GM12878 (cell line): ENCODE measurements around the gene KRT34. TPM values are rescaled to one million over a fixed set of nuclear protein-coding genes. Genes with fewer than 3 reads are reported as not detected.

Experiments used
- ATAC-seq: fragments of 200-7000 bp; cut with Tn5 transposase; 3 replicates; pipeline ENCODE4 v1.9.1; 2020; ENCODE audit warnings: mild to moderate bottlenecking, moderate library complexity
- BruUV-seq: library from RNA; stranded (reverse); fragments of 400-500 nt; replicated peaks from 2 replicates; lab custom pipeline; 2021; lab: Mats Ljungman, UMichigan
- CTCF ChIA-PET: fragments of 300-600 bp; sonication (Branson Sonifier 250); formaldehyde crosslinking; extraction: SDS; loops from one replicate; lab custom pipeline; 2021; ENCODE audit warnings: inconsistent platforms; lab: Yijun Ruan, JAX
- POLR2A ChIA-PET: fragments of 350-600 bp; formaldehyde crosslinking; extraction: SDS; loops from one replicate; lab custom pipeline; 2021; ENCODE audit warnings: inconsistent platforms; lab: Charles Lee
- RAD21 ChIA-PET: fragments of 300-600 bp; sonication (Branson Sonifier 250); formaldehyde crosslinking; loops from one replicate; lab custom pipeline; 2023; ENCODE audit warnings: antibody characterized with exemption; ENCODE audit not compliant: unreplicated experiment; lab: Charles Lee
- SMC1A ChIA-PET: fragments of 300-600 bp; sonication (Branson Sonifier 250); formaldehyde crosslinking; loops from one replicate; lab custom pipeline; 2023; ENCODE audit not compliant: unreplicated experiment, uncharacterized antibody; lab: Charles Lee
- DNase-seq: peaks from one replicate; pipeline ENCODE4 v3.0.0-alpha.2; 2011; ENCODE audit warnings: low read depth, low spot score
- FAIRE-seq: peaks from 3 replicates; lab custom pipeline; 2011; peaks lifted over from hg19 to GRCh38; lab: Jason Lieb, UNC
- H2AFZ ChIP-seq: 2 replicates; pipeline ENCODE4 v1.6.0; 2011; ENCODE audit warnings: low read depth, low read length, control low read depth; ENCODE audit not compliant: control insufficient read depth
- H3K27ac ChIP-seq: 2 replicates; pipeline ENCODE4 v1.5.1; 2011; ENCODE audit warnings: control low read depth; ENCODE audit not compliant: control insufficient read depth, insufficient read depth
- H3K27me3 ChIP-seq, 2 experiments: replicated peaks in 1 of 2; 2 replicates each; pipeline versions ENCODE4 v1.6.0 to v1.6.1; 2011; ENCODE audit warnings: low read length in 1 of 2; ENCODE audit not compliant: control insufficient read depth in 2 of 2, insufficient read depth in 2 of 2
- H3K36me3 ChIP-seq, 2 experiments: 2 replicates each; pipeline ENCODE4 v1.5.1; 2011; ENCODE audit warnings: low read length in 1 of 2; ENCODE audit not compliant: control insufficient read depth in 2 of 2, insufficient read depth in 2 of 2
- H3K4me1 ChIP-seq: 2 replicates; pipeline ENCODE4 v1.6.1; 2011; ENCODE audit warnings: mild to moderate bottlenecking, low read length, moderate library complexity, mixed read lengths; ENCODE audit not compliant: control insufficient read depth, insufficient read depth
- H3K4me2 ChIP-seq: 2 replicates; pipeline ENCODE4 v1.6.0; 2011; ENCODE audit warnings: control low read depth; ENCODE audit not compliant: control insufficient read depth, insufficient read depth
- H3K4me3 ChIP-seq: fragments of 200-600 bp; sonication (generic); 2 replicates; pipeline ENCODE4 v1.5.1; 2016
- H3K79me2 ChIP-seq: 2 replicates; pipeline ENCODE4 v1.6.0; 2011; ENCODE audit warnings: low read length; ENCODE audit not compliant: control insufficient read depth, insufficient read depth
- H3K9ac ChIP-seq: 2 replicates; pipeline ENCODE4 v1.8.0; 2011; ENCODE audit warnings: low read length, control low read depth, mixed read lengths; ENCODE audit not compliant: control insufficient read depth, insufficient read depth
- H3K9me3 ChIP-seq: replicated peaks from 3 replicates; pipeline ENCODE4 v1.5.1; 2011; ENCODE audit warnings: mild to moderate bottlenecking, low read length; ENCODE audit not compliant: control insufficient read depth, insufficient read depth
- H4K20me1 ChIP-seq: 2 replicates; pipeline ENCODE4 v1.6.0; 2011; ENCODE audit not compliant: control insufficient read depth, insufficient read depth
- CHD2 ChIP-seq: IDR thresholded peaks from 2 replicates; pipeline ENCODE4 v1.6.1; 2011; ENCODE audit warnings: low read depth, low read length, improper control_type of control experiment, borderline replicate concordance
- ETV6 ChIP-seq, 2 experiments: fragments of 450-650 bp in 1 of 2; IDR thresholded peaks in 1 of 2; conservative IDR thresholded peaks in 1 of 2; 2 replicates each; pipeline ENCODE4 v1.6.1; 2014; ENCODE audit warnings: antibody characterized with exemption in 1 of 2, borderline replicate concordance in 1 of 2, low read depth in 1 of 2, mild to moderate bottlenecking in 1 of 2, moderate library complexity in 1 of 2
- HDAC6 ChIP-seq: fragments of 200-600 bp; sonication (generic); IDR thresholded peaks from one replicate; pipeline ENCODE4 v1.8.0; 2017; ENCODE audit warnings: antibody characterized with exemption; ENCODE audit not compliant: unreplicated experiment
- MEF2A ChIP-seq: IDR thresholded peaks from 2 replicates; pipeline ENCODE4 v1.6.1; 2011; ENCODE audit warnings: low read depth, mild to moderate bottlenecking, low read length, moderate library complexity; ENCODE audit not compliant: insufficient read depth
- MXI1 ChIP-seq: fragments of 150-350 bp; IDR thresholded peaks from 2 replicates; pipeline ENCODE4 v1.6.1; 2011; ENCODE audit warnings: low read depth, mild to moderate bottlenecking, inconsistent platforms, low read length, improper control_type of control experiment
- MYB ChIP-seq: fragments of 150-350 bp; IDR thresholded peaks from 2 replicates; pipeline ENCODE4 v1.6.1; 2014; ENCODE audit warnings: mild to moderate bottlenecking, low read depth, low read length, borderline replicate concordance
- NFYB ChIP-seq: IDR thresholded peaks from 2 replicates; pipeline ENCODE4 v1.6.1; 2011; ENCODE audit warnings: low read depth, mild to moderate bottlenecking, low read length, improper control_type of control experiment, moderate library complexity; ENCODE audit not compliant: insufficient read depth
- RCOR1 ChIP-seq: conservative IDR thresholded peaks from 2 replicates; pipeline ENCODE4 v1.6.1; 2012; ENCODE audit warnings: low read depth, low read length, improper control_type of control experiment
- SPI1 ChIP-seq: IDR thresholded peaks from 2 replicates; pipeline ENCODE4 v1.6.1; 2011; ENCODE audit warnings: low read depth, mild to moderate bottlenecking, low read length, moderate library complexity, borderline replicate concordance; ENCODE audit not compliant: insufficient read depth
- SUPT20H ChIP-seq: IDR thresholded peaks from 2 replicates; pipeline ENCODE4 v1.6.1; 2011; ENCODE audit warnings: low read depth, mild to moderate bottlenecking, low read length, moderate library complexity, borderline replicate concordance; ENCODE audit not compliant: control insufficient read depth
- TCF12 ChIP-seq: IDR thresholded peaks from 2 replicates; pipeline ENCODE4 v1.6.1; 2011; ENCODE audit warnings: low read depth, mild to moderate bottlenecking, low read length
- ZNF207 ChIP-seq: fragments of 450-650 bp; IDR thresholded peaks from 2 replicates; pipeline ENCODE4 v1.6.1; 2014; ENCODE audit warnings: antibody characterized with exemption, mild to moderate bottlenecking, borderline replicate concordance
- ZNF24 ChIP-seq: fragments of 450-650 bp; IDR thresholded peaks from 2 replicates; pipeline ENCODE4 v1.6.1; 2017; ENCODE audit warnings: antibody characterized with exemption, mild to moderate bottlenecking
- WGBS: methylation state at CpG from one replicate; pipeline ENCODE4 v1.1.6; 2016; ENCODE audit warnings: low lambda C conversion rate; ENCODE audit not compliant: insufficient replicate concordance, insufficient coverage; ENCODE audit errors: missing lambda C conversion rate; 5-methylcytosine and 5-hydroxymethylcytosine counted together
- in situ Hi-C: fragments of 300-500 bp; cut with MboI; formaldehyde crosslinking; loops from 9 replicates; pipeline ENCODE4 v1.14.3; 2018; ENCODE audit warnings: mixed read lengths
- intact Hi-C: fragments of 100-400 bp; cut with micrococcal nuclease; formaldehyde crosslinking; loops from one replicate; pipeline ENCODE4 v1.14.2; 2022; ENCODE audit not compliant: unreplicated experiment
- polyA plus RNA-seq, 11 experiments: library from polyadenylated mRNA; depleted of rRNA in 4 of 11; unstranded in 6 of 11; stranded (reverse) in 5 of 11; fragments of >200 nt; fragmentation: Nextera tagmentation in 4 of 11; fragmentation: Illumina TruSeq in 1 of 11; extraction: Ambion mirVana in 4 of 11; extraction: Trizol in 1 of 11; gene quantifications; 1 replicate in 1 of 11; 2 replicates in 10 of 11; pipeline versions ENCODE4 v1.2.1 to v1.2.3, GENCODE V29; 2011 to 2016; ENCODE audit warnings: inconsistent platforms in 2 of 11, missing spikeins in 2 of 11, low read depth in 1 of 11
- total RNA-seq, 4 experiments: library from RNA; depleted of rRNA in 3 of 4; stranded (reverse); fragments of >200 nt in 3 of 4; fragmentation: Illumina TruSeq in 1 of 4; extraction: Trizol in 1 of 4; gene quantifications; 2 replicates each; pipeline versions ENCODE4 v1.2.1 to v1.2.3, GENCODE V29; 2013 to 2021
- TF ChIP-seq, protein P1 (sequence below): fragments of 450-650 bp; IDR thresholded peaks from 2 replicates; pipeline ENCODE4 v1.6.1; 2017; ENCODE audit warnings: low read depth, mild to moderate bottlenecking, moderate library complexity
- TF ChIP-seq, protein P2 (sequence below): fragments of 450-650 bp; conservative IDR thresholded peaks from 2 replicates; pipeline ENCODE4 v1.6.1; 2017; ENCODE audit warnings: mild to moderate bottlenecking, moderate library complexity
- TF ChIP-seq, protein P3 (sequence below): fragments of 150-350 bp; IDR thresholded peaks from 2 replicates; pipeline ENCODE4 v1.6.1; 2016; ENCODE audit warnings: low read depth, low read length

Gene KRT34
- total and polyA plus RNA-seq, 10 of the 15 experiments (the other 5 are each of a cell fraction or from before 2014, with no cell fraction given), result not detected

DNA sequence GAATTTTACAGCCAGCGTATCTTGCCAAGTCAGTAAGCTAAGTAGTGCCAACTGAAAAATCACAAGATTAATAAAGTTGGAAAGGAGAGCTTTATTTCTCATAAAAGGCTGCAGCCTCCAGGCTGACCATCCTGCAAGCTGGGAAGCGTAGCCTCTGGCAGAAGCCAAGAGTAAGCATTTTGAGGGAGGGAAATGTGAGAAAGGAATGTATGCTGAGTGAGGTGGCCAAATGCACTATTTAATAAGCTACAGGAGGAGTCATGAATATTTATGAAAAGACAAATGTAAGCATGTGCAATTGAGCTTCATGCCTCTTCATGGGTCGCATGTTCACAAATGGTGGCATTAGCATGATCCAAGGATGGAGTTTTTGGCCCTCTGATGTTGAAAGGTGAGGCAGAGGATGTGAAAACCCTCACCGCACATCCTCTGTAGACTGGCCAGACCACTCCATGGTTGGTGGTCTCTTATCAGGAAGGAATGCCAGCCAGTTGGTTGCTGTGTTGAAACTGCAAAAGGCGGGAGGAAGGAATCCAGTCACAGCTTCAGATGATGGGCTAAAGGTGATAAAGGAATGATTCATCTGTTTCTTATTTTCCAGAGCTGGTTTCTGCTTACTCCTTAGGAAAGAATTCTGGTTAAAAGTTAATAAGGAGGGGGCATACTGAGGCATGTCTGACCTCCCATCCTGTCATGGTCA lies 21.7 kb downstream of the KRT34 start:
- RAD21 ChIA-PET, result no interaction called here
- no peak for FAIRE-seq
- TF ChIP-seq SUPT20H (no peak), MYB (no peak), ZNF24 (no peak), TCF12 (no peak), NFYB (no peak), MEF2A (no peak), CHD2 (no peak), HDAC6 (no peak), RCOR1 (no peak), ETV6 (conservative IDR thresholded peaks at IDR 0.05 in 1 of 2, IDR thresholded peaks at IDR 0.05 in 1 of 2; ENCODE audit: borderline replicate concordance in 1 of 2, low read depth in 1 of 2) (no peak), MXI1 (no peak), ZNF207 (no peak), SPI1 (no peak)
- TF ChIP-seq, protein P1, sequence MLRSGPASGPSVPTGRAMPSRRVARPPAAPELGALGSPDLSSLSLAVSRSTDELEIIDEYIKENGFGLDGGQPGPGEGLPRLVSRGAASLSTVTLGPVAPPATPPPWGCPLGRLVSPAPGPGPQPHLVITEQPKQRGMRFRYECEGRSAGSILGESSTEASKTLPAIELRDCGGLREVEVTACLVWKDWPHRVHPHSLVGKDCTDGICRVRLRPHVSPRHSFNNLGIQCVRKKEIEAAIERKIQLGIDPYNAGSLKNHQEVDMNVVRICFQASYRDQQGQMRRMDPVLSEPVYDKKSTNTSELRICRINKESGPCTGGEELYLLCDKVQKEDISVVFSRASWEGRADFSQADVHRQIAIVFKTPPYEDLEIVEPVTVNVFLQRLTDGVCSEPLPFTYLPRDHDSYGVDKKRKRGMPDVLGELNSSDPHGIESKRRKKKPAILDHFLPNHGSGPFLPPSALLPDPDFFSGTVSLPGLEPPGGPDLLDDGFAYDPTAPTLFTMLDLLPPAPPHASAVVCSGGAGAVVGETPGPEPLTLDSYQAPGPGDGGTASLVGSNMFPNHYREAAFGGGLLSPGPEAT, result no peak
- TF ChIP-seq, protein P2, sequence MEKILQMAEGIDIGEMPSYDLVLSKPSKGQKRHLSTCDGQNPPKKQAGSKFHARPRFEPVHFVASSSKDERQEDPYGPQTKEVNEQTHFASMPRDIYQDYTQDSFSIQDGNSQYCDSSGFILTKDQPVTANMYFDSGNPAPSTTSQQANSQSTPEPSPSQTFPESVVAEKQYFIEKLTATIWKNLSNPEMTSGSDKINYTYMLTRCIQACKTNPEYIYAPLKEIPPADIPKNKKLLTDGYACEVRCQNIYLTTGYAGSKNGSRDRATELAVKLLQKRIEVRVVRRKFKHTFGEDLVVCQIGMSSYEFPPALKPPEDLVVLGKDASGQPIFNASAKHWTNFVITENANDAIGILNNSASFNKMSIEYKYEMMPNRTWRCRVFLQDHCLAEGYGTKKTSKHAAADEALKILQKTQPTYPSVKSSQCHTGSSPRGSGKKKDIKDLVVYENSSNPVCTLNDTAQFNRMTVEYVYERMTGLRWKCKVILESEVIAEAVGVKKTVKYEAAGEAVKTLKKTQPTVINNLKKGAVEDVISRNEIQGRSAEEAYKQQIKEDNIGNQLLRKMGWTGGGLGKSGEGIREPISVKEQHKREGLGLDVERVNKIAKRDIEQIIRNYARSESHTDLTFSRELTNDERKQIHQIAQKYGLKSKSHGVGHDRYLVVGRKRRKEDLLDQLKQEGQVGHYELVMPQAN, result no peak
- TF ChIP-seq, protein P3, sequence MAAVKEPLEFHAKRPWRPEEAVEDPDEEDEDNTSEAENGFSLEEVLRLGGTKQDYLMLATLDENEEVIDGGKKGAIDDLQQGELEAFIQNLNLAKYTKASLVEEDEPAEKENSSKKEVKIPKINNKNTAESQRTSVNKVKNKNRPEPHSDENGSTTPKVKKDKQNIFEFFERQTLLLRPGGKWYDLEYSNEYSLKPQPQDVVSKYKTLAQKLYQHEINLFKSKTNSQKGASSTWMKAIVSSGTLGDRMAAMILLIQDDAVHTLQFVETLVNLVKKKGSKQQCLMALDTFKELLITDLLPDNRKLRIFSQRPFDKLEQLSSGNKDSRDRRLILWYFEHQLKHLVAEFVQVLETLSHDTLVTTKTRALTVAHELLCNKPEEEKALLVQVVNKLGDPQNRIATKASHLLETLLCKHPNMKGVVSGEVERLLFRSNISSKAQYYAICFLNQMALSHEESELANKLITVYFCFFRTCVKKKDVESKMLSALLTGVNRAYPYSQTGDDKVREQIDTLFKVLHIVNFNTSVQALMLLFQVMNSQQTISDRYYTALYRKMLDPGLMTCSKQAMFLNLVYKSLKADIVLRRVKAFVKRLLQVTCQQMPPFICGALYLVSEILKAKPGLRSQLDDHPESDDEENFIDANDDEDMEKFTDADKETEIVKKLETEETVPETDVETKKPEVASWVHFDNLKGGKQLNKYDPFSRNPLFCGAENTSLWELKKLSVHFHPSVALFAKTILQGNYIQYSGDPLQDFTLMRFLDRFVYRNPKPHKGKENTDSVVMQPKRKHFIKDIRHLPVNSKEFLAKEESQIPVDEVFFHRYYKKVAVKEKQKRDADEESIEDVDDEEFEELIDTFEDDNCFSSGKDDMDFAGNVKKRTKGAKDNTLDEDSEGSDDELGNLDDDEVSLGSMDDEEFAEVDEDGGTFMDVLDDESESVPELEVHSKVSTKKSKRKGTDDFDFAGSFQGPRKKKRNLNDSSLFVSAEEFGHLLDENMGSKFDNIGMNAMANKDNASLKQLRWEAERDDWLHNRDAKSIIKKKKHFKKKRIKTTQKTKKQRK, result no peak

More for the DNA sequence above, 21.7 kb downstream of the KRT34 start:
- no peak overlapping the region for H3K9ac ChIP-seq
- H4K20me1 ChIP-seq, result no peaks in the 10 kb centered on the region
- SMC1A ChIA-PET, result interaction anchor here (0.7 kb wide), 1 partner anchor 11 kb away, joined by 3 read pairs; no protein-coding TSS in a partner anchor
- DNase-seq (no peak), ATAC-seq (no peak)
- no peaks in the 10 kb centered on the region for H3K4me1 ChIP-seq
- H3K9me3 ChIP-seq, result no peaks in the 10 kb centered on the region; the same call in 2 of the 3 replicates
- CTCF ChIA-PET, result no interaction called here
- no peaks in the 10 kb centered on the region for H3K27me3 ChIP-seq
- H2AFZ ChIP-seq, result no peak overlapping the region
- intact Hi-C loops, result no loop called here
- POLR2A ChIA-PET, result no interaction called here
- H3K4me2 ChIP-seq, result no peak overlapping the region
- no peak overlapping the region for H3K4me3 ChIP-seq
- H3K27ac ChIP-seq, result no peak overlapping the region
- no TSS peak for BruUV-seq
- H3K79me2 ChIP-seq, result no peaks in the 10 kb centered on the region
- in situ Hi-C loops, result no loop called here
- 33% methylated on average over 5 of the region's 5 CpGs for WGBS
- no peaks in the 10 kb centered on the region for H3K36me3 ChIP-seq
